HUES64 (cell line): ENCODE measurements around the gene NRIP1.
"Not testable (repeated sequence)": the region's sequence is repeated elsewhere in the genome, so short reads cannot be mapped to it uniquely, and the experiment has no call there.

Experiments used
- H3K27ac ChIP-seq: 2 replicates; pipeline ENCODE4 v1.7.0; 2013; ENCODE audit warnings: low read depth, low read length, inconsistent platforms
- H3K27me3 ChIP-seq: 2 replicates; pipeline ENCODE4 v1.6.1; 2013; ENCODE audit warnings: mild to moderate bottlenecking, low read length; ENCODE audit not compliant: insufficient read depth
- H3K36me3 ChIP-seq: 2 replicates; pipeline ENCODE4 v1.6.1; 2013; ENCODE audit warnings: mild to moderate bottlenecking, low read length; ENCODE audit not compliant: insufficient read depth
- H3K4me1 ChIP-seq: 2 replicates; pipeline ENCODE4 v1.6.1; 2013; ENCODE audit warnings: mild to moderate bottlenecking, low read length, moderate library complexity; ENCODE audit not compliant: insufficient read depth
- H3K4me3 ChIP-seq: 2 replicates; pipeline ENCODE4 v1.5.1; 2013; ENCODE audit warnings: mild to moderate bottlenecking, low read length, moderate library complexity
- H3K9ac ChIP-seq: 2 replicates; pipeline ENCODE4 v1.6.1; 2013; ENCODE audit warnings: mild to moderate bottlenecking, low read depth, low read length
- H3K9me3 ChIP-seq: 2 replicates; pipeline ENCODE4 v1.6.1; 2013; ENCODE audit warnings: low read depth, low read length; ENCODE audit not compliant: insufficient read depth
- WGBS: fragments of 150-250, 120-280 bp; methylation state at CpG from one replicate; pipeline ENCODE4 v1.1.7; 2013; ENCODE audit warnings: missing lambda C conversion rate; 5-methylcytosine and 5-hydroxymethylcytosine counted together

NRIP1 gene

DNA sequence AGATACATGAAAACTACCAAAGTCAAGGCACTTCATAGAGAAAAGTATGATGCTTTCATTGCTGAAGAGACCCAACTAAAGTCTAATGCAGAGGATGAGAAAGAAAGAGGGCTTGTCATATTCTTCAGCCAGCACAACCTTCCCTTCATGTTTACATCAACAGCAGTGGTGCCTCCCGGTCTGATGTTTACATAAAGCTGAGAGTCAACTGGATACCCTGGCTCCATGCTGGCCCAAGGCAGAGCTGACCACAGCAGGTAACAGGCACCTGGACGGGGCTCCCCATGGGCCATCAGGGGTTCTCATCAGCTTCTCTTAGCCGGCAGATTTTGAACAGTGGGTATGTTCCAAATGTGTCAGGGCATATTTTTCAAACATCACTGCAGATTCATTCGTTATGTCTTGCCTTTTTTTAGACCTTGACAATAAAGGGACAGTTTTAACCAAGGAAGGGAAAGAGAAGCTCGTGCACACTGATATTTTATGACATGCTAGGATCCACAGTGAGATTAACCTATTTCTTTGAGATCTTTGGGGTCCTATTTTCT is 117.1 kb downstream of the NRIP1 start:
- H3K36me3 ChIP-seq: no peaks in the 10 kb centered on the region
- H3K4me1 ChIP-seq: peaks cover 4% of the 10 kb centered on the region; the same call in 1 of the 2 replicates
- WGBS: 72% methylated on average over 5 of the region's 5 CpGs
- peaks cover 8% of the 10 kb centered on the region; the same call in 1 of the 2 replicates for H3K9me3 ChIP-seq
- H3K27me3 ChIP-seq: no peaks in the 10 kb centered on the region
- H3K4me3 ChIP-seq: no peak overlapping the region
- no peak overlapping the region for H3K27ac ChIP-seq
- H3K9ac ChIP-seq: no peak overlapping the region

GRCh38 chr21:14945176-14945575 is 119.6 kb downstream of the NRIP1 start:
- Histone ChIP-seq H3K27ac (no peak overlapping the region), H3K9me3 (peaks cover 16% of the 10 kb centered on the region), H3K9ac (no peak overlapping the region), H3K4me1 (peaks cover 4% of the 10 kb centered on the region; the same call in 1 of the 2 replicates), H3K27me3 (no peaks in the 10 kb centered on the region), H3K36me3 (no peaks in the 10 kb centered on the region), H3K4me3 (no peak overlapping the region)
- 96% methylated on average over 3 of the region's 3 CpGs for WGBS

DNA sequence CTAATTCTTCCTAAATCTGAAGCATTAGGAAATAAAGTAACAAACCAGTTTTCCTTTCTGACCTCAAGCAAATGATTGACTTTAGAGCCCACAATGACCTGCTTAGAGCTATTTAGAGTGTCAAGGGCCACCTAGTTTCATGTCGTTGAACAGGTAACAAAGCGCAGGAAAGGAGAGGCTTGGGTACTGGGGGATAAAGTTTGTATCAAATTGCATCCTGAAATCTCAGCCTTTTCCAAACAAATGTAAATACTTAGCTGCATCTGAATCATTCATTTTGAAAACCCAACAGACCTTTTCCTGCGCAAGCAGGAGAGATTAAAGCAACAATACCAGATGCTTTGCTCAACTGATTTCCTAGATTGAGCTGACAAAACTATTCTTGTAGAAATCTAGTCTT is 121.2 kb downstream of the NRIP1 start:
- peaks cover 21% of the 10 kb centered on the region for H3K9me3 ChIP-seq
- no peak overlapping the region for H3K4me3 ChIP-seq
- no peak overlapping the region for H3K27ac ChIP-seq
- no peaks in the 10 kb centered on the region for H3K27me3 ChIP-seq
- no peaks in the 10 kb centered on the region for H3K36me3 ChIP-seq
- no peak overlapping the region for H3K9ac ChIP-seq
- H3K4me1 ChIP-seq: peaks cover 4% of the 10 kb centered on the region; the same call in 1 of the 2 replicates
- 86% methylated on average over 3 of the region's 3 CpGs for WGBS

GRCh38 chr21:14942801-14943490 is 121.9 kb downstream of the NRIP1 start:
- Histone ChIP-seq H3K4me1 (peaks cover 4% of the 10 kb centered on the region; the same call in 1 of the 2 replicates), H3K27ac (no peak overlapping the region), H3K27me3 (no peaks in the 10 kb centered on the region), H3K9me3 (peaks cover 17% of the 10 kb centered on the region), H3K4me3 (no peak overlapping the region), H3K9ac (no peak overlapping the region), H3K36me3 (no peaks in the 10 kb centered on the region)
- 93% methylated on average over 2 of the region's 2 CpGs for WGBS

DNA sequence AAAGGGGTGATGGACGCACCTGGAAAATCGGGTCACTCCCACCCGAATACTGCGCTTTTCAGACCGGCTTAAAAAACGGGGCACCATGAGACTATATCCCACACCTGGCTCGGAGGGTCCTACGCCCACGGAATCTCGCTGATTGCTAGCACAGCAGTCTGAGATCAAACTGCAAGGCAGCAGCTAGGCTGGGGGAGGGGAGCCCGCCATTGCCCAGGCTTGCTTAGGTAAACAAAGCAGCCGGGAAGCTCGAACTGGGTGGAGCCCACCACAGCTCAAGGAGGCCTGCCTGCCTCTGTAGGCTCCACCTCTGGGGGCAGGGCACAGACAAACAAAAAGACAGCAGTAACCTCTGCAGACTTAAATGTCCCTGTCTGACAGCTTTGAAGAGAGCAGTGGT is 137.5 kb downstream of the NRIP1 start:
- not testable (repeated sequence) for H3K9ac ChIP-seq, H3K27ac ChIP-seq, H3K36me3 ChIP-seq, H3K27me3 ChIP-seq, H3K9me3 ChIP-seq, H3K4me3 ChIP-seq, H3K4me1 ChIP-seq
- 84% methylated on average over 11 of the region's 13 CpGs for WGBS

DNA sequence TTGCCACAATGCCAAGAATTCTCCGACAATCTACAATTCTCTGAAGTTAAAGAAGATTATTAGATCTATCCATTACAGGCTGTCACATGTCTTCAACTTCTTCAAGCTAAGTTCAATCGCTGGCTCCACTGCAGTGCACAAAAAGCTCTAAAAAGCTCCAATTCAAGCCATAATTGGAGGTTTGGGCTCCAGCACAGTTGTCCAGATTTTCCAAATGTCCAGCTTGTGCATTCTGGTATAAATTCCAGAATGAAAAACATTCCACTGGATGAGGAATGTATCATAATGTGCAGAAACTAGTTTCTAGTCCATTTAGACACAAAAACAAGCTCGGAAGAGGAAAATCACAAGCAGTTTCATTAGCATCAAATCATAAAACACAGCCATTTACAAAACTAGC is 138.6 kb downstream of the NRIP1 start:
- H3K9ac ChIP-seq: no peak overlapping the region
- H3K27me3 ChIP-seq: no peaks in the 10 kb centered on the region
- no peaks in the 10 kb centered on the region for H3K36me3 ChIP-seq
- no peak overlapping the region for H3K27ac ChIP-seq
- WGBS: 98% methylated on average over 3 of the region's 3 CpGs
- H3K4me1 ChIP-seq: no peaks in the 10 kb centered on the region
- no peak overlapping the region for H3K4me3 ChIP-seq
- no peaks in the 10 kb centered on the region for H3K9me3 ChIP-seq

GRCh38 chr21:14923468-14923867 is 141.3 kb downstream of the NRIP1 start:
- Histone ChIP-seq H3K9ac (no peak overlapping the region), H3K27me3 (no peaks in the 10 kb centered on the region), H3K4me1 (no peaks in the 10 kb centered on the region), H3K36me3 (no peaks in the 10 kb centered on the region), H3K27ac (no peak overlapping the region), H3K9me3 (no peaks in the 10 kb centered on the region), H3K4me3 (no peak overlapping the region)
- 86% methylated on average over 1 of the region's 1 CpG for WGBS

- H3K9me3 ChIP-seq: no peaks in the 10 kb centered on the region
- no peaks in the 10 kb centered on the region for H3K36me3 ChIP-seq
- no peak overlapping the region for H3K4me3 ChIP-seq
- no CpG with 5 or more reads among the region's 1 CpG for WGBS
- no peak overlapping the region for H3K27ac ChIP-seq
- no peak overlapping the region for H3K9ac ChIP-seq
- H3K27me3 ChIP-seq: no peaks in the 10 kb centered on the region
- H3K4me1 ChIP-seq: peaks cover 2% of the 10 kb centered on the region; the same call in 1 of the 2 replicates
Measured at GRCh38 chr21:14922980-14923379, 141.8 kb downstream of the NRIP1 start.

GRCh38 chr21:14918527-14918926 is 146.3 kb downstream of the NRIP1 start:
- 85% methylated on average over 5 of the region's 5 CpGs for WGBS
- no peaks in the 10 kb centered on the region for H3K27me3 ChIP-seq
- H3K9me3 ChIP-seq: no peaks in the 10 kb centered on the region
- H3K27ac ChIP-seq: no peak overlapping the region
- no peaks in the 10 kb centered on the region for H3K36me3 ChIP-seq
- no peak overlapping the region for H3K9ac ChIP-seq
- H3K4me3 ChIP-seq: no peak overlapping the region
- H3K4me1 ChIP-seq: peaks cover 34% of the 10 kb centered on the region

- Histone ChIP-seq H3K9ac (no peak overlapping the region), H3K4me1 (peaks cover 34% of the 10 kb centered on the region), H3K36me3 (no peaks in the 10 kb centered on the region), H3K4me3 (no peak overlapping the region), H3K27ac (peak overlapping the region; percentile 85; the same call in 1 of the 2 replicates), H3K27me3 (no peaks in the 10 kb centered on the region), H3K9me3 (no peaks in the 10 kb centered on the region)
- whole genome bisulfite sequencing: 82% methylated on average over 2 of the region's 2 CpGs
Measured at GRCh38 chr21:14917762-14918161, 147.0 kb downstream of the NRIP1 start.

- H3K36me3 ChIP-seq: no peaks in the 10 kb centered on the region
- peak overlapping the region; percentile 48 for H3K9ac ChIP-seq
- no peaks in the 10 kb centered on the region for H3K27me3 ChIP-seq
- no peaks in the 10 kb centered on the region for H3K9me3 ChIP-seq
- WGBS: 56% methylated on average over 3 of the region's 3 CpGs
- H3K27ac ChIP-seq: peak overlapping the region; percentile 85
- H3K4me1 ChIP-seq: peaks cover 34% of the 10 kb centered on the region
- no peak overlapping the region; the same call in 1 of the 2 replicates for H3K4me3 ChIP-seq
Measured at GRCh38 chr21:14916676-14917141, 148.1 kb downstream of the NRIP1 start.
